Gastrocnemius medialis (tissue), 4 donors: ENCODE measurements around the gene TMEM72. TPM values are rescaled to one million over a fixed set of nuclear protein-coding genes. Genes with fewer than 3 reads are reported as not detected.

Source experiments
- ATAC-seq, 2 donors: fragments of 150-250 bp; one replicate each; pipeline ENCODE4 v1.9.1; 2016
- DNase-seq, 2 donors: peaks; one replicate each; pipeline ENCODE4 v3.0.0-alpha.2; 2019
- H3K27ac ChIP-seq, 4 donors: fragments of 200-600 bp; sonication (generic); 1 replicate in 1 of 4; 2 replicates in 3 of 4; pipeline ENCODE4 v1.5.1; 2016 to 2018; ENCODE audit warnings: mild to moderate bottlenecking in 2 of 4, moderate library complexity in 1 of 4
- H3K27me3 ChIP-seq, 3 donors: fragments of 200-600 bp; sonication (generic) in 2 of 3; 1 replicate in 1 of 3; 2 replicates in 2 of 3; pipeline versions ENCODE4 v1.5.1 to v1.6.0; 2016 to 2019; ENCODE audit warnings: mild to moderate bottlenecking in 1 of 3, moderate library complexity in 1 of 3
- H3K36me3 ChIP-seq, 2 donors: fragments of 200-600 bp; sonication (generic) in 1 of 2; one replicate each; pipeline ENCODE4 v1.5.1; 2017 to 2018
- H3K4me1 ChIP-seq, 2 donors: fragments of 200-600 bp; sonication (generic) in 1 of 2; one replicate each; pipeline ENCODE4 v1.5.1; 2016 to 2017; ENCODE audit warnings: mild to moderate bottlenecking in 2 of 2
- H3K4me3 ChIP-seq, 4 donors: fragments of 200-600 bp; sonication (generic) in 3 of 4; 1 replicate in 1 of 4; 2 replicates in 3 of 4; pipeline ENCODE4 v1.5.1; 2016 to 2019; ENCODE audit warnings: mild to moderate bottlenecking in 2 of 4
- H3K9me3 ChIP-seq, 3 donors: fragments of 200-600 bp; sonication (generic) in 2 of 3; 1 replicate in 1 of 3; 2 replicates in 2 of 3; pipeline ENCODE4 v1.5.1; 2016 to 2019
- POLR2A ChIP-seq, 2 donors: fragments of 450-650 bp; IDR thresholded peaks; one replicate each; pipeline ENCODE4 v1.6.1; 2017; ENCODE audit warnings: antibody characterized with exemption in 2 of 2, mild to moderate bottlenecking in 2 of 2, moderate library complexity in 2 of 2
- in situ Hi-C, 4 donors: fragments of 200-750 bp; cut with MboI; loops; one replicate each; pipeline versions ENCODE4 v1.15.0 to v1.8.0; 2017; ENCODE audit warnings: low sequenced_read_pairs in 4 of 4
- intact Hi-C: fragments of 100-400 bp; cut with DNase I; formaldehyde crosslinking; loops from one replicate; pipeline ENCODE4 v1.15.1; 2023; ENCODE audit warnings: low total_unique reads
- total RNA-seq, 4 donors: library from RNA; depleted of rRNA; stranded (reverse); fragments of >200 nt; gene quantifications; one replicate each; pipeline versions ENCODE4 v1.1.0 to v1.2.3, GENCODE V29; 2016
- TF ChIP-seq, protein P1 (sequence below), 5 experiments: fragments of 450-650 bp in 3 of 5; fragments of 200-600 bp in 2 of 5; sonication (generic) in 2 of 5; IDR thresholded peaks in 4 of 5; conservative IDR thresholded peaks in 1 of 5; 1 replicate in 4 of 5; 2 replicates in 1 of 5; pipeline ENCODE4 v1.5.1; 2016 to 2019; ENCODE audit warnings: antibody characterized with exemption in 5 of 5, mild to moderate bottlenecking in 3 of 5, moderate library complexity in 3 of 5

The TMEM72 gene
- total RNA-seq, 4 donors from 2014 or later, result not detected

DNA sequence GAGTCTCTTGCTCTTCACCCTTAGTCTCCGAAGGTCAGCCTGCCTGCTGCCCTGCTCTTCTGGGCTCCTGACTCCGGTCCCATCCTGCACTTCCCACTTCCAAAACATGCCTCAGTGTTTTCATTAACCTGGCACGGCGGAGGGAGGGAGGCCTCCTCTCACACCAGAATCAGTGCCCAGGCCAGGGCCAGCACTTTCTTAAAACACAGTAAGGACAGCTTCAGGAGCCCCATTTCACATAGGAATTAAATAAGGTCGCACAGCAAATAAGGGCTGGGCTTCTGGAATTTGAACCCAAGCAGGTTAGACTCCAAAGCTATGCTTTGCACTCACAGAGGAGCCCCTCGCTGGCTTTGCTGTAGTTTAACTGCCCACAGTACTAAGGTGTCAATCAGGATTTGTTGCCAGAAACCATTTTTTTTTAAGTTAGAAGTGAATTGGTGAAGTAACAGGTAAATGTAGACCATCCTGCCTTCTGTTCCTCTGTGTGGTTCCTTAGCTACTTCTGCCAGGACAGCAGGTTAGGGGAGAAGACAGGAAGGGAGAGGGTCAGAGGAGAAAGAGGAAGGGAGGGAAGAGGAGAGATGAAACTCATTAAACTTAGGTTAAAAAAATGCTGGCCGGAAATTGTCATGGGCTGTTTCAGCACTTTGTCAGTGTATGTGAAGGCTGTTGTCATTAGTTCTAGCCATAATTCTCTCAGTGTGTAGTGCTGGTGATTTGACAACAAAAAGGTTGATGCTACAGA is 49.5 kb downstream of the TMEM72 start:
- peaks cover 67 to 73% of the 10 kb centered on the region in 2 donors for H3K4me1 ChIP-seq
- no peaks in the 10 kb centered on the region for H3K9me3 ChIP-seq
- H3K27ac ChIP-seq, result peak overlapping the region; percentile 92 to 97 (median 95)
- peak overlapping the region; percentile 72 to 89 (median 86) for H3K4me3 ChIP-seq
- no peak for TF ChIP-seq POLR2A (IDR thresholded peaks at IDR 0.05)
- TF ChIP-seq, protein P1, sequence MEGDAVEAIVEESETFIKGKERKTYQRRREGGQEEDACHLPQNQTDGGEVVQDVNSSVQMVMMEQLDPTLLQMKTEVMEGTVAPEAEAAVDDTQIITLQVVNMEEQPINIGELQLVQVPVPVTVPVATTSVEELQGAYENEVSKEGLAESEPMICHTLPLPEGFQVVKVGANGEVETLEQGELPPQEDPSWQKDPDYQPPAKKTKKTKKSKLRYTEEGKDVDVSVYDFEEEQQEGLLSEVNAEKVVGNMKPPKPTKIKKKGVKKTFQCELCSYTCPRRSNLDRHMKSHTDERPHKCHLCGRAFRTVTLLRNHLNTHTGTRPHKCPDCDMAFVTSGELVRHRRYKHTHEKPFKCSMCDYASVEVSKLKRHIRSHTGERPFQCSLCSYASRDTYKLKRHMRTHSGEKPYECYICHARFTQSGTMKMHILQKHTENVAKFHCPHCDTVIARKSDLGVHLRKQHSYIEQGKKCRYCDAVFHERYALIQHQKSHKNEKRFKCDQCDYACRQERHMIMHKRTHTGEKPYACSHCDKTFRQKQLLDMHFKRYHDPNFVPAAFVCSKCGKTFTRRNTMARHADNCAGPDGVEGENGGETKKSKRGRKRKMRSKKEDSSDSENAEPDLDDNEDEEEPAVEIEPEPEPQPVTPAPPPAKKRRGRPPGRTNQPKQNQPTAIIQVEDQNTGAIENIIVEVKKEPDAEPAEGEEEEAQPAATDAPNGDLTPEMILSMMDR (IDR thresholded peaks at IDR 0.05 in 4 of 5, conservative IDR thresholded peaks at IDR 0.05 in 1 of 5), result no peak
- ATAC-seq (no peak), DNase-seq (no peak)
- intact Hi-C loops, result no loop called here
- no peaks in the 10 kb centered on the region for H3K27me3 ChIP-seq
- peaks cover 0 to 5% of the 10 kb centered on the region in 2 donors for H3K36me3 ChIP-seq
- in situ Hi-C loops, result no loop called here

DNA sequence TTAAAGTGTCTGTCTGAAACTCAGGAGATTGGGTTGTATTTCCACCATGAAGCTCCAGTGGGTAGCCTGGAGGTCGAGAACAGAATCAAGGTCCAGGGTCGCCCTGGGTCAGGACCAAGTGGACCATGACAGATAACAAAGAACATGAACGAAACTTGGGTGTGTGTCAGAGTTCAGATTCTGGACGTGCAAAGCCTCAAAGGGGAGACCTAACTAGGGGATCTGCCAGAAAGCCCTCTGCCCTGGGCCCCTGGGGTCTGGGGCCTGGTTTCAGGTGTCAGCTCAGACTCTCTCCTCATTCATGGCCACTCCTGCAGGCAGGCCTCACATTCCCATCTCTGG is 50.1 kb downstream of the TMEM72 start:
- no peak for DNase-seq
- no peak for TF ChIP-seq POLR2A (IDR thresholded peaks at IDR 0.05)
- TF ChIP-seq, protein P1 (IDR thresholded peaks at IDR 0.05 in 4 of 5, conservative IDR thresholded peaks at IDR 0.05 in 1 of 5), result no peak
- peaks cover 72 to 79% of the 10 kb centered on the region in 2 donors for H3K4me1 ChIP-seq
- H3K36me3 ChIP-seq, result peaks cover 0 to 5% of the 10 kb centered on the region in 2 donors
- peak overlapping the region; percentile 72 to 89 (median 86) for H3K4me3 ChIP-seq
- ATAC-seq, result no peak
- no peaks in the 10 kb centered on the region for H3K27me3 ChIP-seq
- in situ Hi-C loops, result no loop called here
- intact Hi-C loops, result no loop called here
- peak overlapping the region; percentile 39 to 97 (median 95) for H3K27ac ChIP-seq
- no peaks in the 10 kb centered on the region for H3K9me3 ChIP-seq

DNA sequence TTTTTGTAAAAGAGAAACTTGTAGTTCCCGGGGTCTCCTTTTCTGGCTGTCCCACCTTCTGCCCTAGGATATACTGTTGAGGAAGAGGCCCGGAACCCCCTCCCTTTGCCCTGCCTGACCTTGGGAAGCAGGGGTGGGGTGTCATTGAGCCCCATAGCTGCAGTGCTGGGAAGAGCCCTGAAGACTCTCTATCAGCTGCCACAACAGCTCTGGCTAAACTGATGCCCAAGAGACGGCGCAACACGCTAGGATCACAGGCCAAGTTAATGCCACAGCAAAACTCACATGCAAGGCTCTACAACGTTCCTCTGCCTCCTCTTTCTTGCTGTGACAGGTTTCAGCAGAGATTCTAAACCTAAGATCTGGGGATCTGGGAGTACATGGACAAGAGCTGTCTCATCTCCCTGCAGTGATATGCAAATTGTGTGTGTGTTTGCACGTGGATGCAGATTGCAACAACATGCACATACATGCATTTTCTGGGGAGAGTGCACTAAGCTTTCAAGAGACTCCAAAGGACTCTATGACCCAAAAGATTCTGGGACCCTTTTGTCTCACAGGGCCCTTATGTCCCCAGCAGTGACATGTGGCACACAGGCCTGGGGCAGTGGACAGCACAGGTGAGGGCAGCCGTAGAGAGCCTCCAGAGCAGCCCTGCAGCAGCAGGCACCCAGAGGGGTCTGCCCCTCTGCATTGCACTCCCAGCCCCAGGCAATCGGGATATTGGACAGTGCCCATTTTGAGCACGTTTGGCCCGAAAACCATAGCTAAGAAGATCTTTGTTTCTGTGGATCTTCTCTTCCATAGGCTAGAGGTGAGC is 51.0 kb downstream of the TMEM72 start:
- Histone ChIP-seq H3K4me3 (peak overlapping the region in 3 of 4 donors; percentile 72 to 89 (median 89)), H3K27ac (peak overlapping the region; percentile 89 to 97 (median 95)), H3K27me3 (no peaks in the 10 kb centered on the region), H3K36me3 (no peaks in the 10 kb centered on the region), H3K9me3 (no peaks in the 10 kb centered on the region), H3K4me1 (peaks cover 81 to 87% of the 10 kb centered on the region in 2 donors)
- no peak for ATAC-seq
- intact Hi-C loops, result no loop called here
- in situ Hi-C loops, result no loop called here
- no peak for TF ChIP-seq POLR2A (IDR thresholded peaks at IDR 0.05)
- TF ChIP-seq, protein P1 (IDR thresholded peaks at IDR 0.05 in 4 of 5, conservative IDR thresholded peaks at IDR 0.05 in 1 of 5), result no peak
- no peak for DNase-seq

DNA sequence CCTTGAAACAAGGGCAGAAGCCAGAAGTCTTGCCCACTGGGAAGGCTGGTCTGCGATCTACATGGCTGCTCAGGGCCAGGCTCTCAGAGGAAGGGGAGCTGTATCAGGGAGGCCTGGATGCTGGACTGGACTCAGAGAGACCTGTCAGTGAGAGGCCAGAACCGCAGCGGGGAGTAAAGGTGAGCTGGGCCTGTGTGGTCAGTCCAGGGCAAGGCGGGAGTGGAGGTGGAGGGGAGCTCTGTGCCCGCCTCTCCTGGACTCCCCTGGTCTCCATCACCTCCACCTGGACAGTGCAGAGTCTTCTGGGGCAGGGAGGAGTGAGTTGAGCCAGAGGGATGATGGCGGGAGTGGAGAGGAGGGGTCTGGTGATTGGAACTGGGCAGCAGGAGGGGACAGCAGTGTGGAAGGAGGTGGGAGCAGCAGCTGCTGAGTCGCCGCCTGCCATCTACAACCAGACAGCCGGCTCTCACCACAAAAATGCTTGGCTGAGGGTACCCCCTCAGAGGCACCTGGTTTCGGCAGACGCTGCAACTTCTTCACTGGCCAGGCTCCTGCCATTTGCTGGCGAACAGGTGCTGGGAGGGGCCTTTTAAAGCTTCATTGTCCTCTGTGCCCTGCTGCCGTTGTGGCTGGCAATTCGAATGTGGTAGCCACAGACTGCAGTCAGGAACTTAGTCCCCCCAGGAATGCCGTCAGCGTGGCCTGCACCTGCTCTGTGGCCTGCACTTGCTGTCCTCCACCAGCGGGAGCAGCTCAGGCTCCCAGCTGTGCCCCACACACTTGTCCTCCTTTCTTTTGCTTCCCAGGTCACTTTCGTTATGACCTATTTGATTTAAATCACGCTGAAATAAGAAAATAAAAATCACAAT is 52.0 kb downstream of the TMEM72 start:
- ATAC-seq, result peak; percentile 21 to 49
- no peaks in the 10 kb centered on the region for H3K36me3 ChIP-seq
- in situ Hi-C loops, result no loop called here
- no peaks in the 10 kb centered on the region for H3K9me3 ChIP-seq
- intact Hi-C loops, result no loop called here
- TF ChIP-seq, protein P1 (IDR thresholded peaks at IDR 0.05 in 4 of 5, conservative IDR thresholded peaks at IDR 0.05 in 1 of 5), result peak; percentile 44 to 68 (median 54)
- TF ChIP-seq POLR2A (IDR thresholded peaks at IDR 0.05), result peak; percentile 24 to 46
- peak; percentile 71 to 88 for DNase-seq
- H3K4me3 ChIP-seq, result peak overlapping the region; percentile 21 to 43 (median 38)
- peak overlapping the region; percentile 89 to 97 (median 95) for H3K27ac ChIP-seq
- H3K4me1 ChIP-seq, result peaks cover 87% of the 10 kb centered on the region in 2 donors
- H3K27me3 ChIP-seq, result no peaks in the 10 kb centered on the region
